HG03558 (cell line): Measurements from ENCODE around the gene PDCD4.
"Not testable (repeated sequence)": the region's sequence is repeated elsewhere in the genome, so short reads cannot be mapped to it uniquely, and the experiment has no call there.

Experiments
- ATAC-seq: cut with Tn5 transposase; IDR thresholded peaks from one replicate; pipeline ENCODE4 v1.9.1; 2021; ENCODE audit warnings: moderate number of reproducible peaks; ENCODE audit not compliant: unreplicated experiment; ENCODE audit errors: extremely low read depth

The PDCD4 gene

GRCh38 chr10:110876788-110877187 is 5.1 kb downstream of the PDCD4 start:
- ATAC-seq, result no peak

- no peak for ATAC-seq
Observed at GRCh38 chr10:110880012-110880411, 8.3 kb downstream of the PDCD4 start.

- no peak for ATAC-seq
Observed at GRCh38 chr10:110881247-110881646, 9.5 kb downstream of the PDCD4 start.

- ATAC-seq, result no peak
Observed at GRCh38 chr10:110881905-110882304, 10.2 kb downstream of the PDCD4 start.

GRCh38 chr10:110883924-110884323 is 12.2 kb downstream of the PDCD4 start:
- ATAC-seq, result no peak

- no peak for ATAC-seq
Observed at GRCh38 chr10:110885932-110886674, 14.4 kb downstream of the PDCD4 start.

GRCh38 chr10:110887560-110887959 is 15.8 kb downstream of the PDCD4 start:
- no peak for ATAC-seq

GRCh38 chr10:110892602-110893288 is 21.0 kb downstream of the PDCD4 start:
- ATAC-seq, result no peak

- ATAC-seq, result no peak
Observed at GRCh38 chr10:110893559-110894179, 21.9 kb downstream of the PDCD4 start.

GRCh38 chr10:110897184-110897583 is 25.5 kb downstream of the PDCD4 start:
- ATAC-seq, result no peak

- no peak for ATAC-seq
Observed at GRCh38 chr10:110898391-110898790, 26.7 kb downstream of the PDCD4 start.

- no peak for ATAC-seq
Observed at GRCh38 chr10:110900983-110901382, 29.3 kb downstream of the PDCD4 start.

- no peak for ATAC-seq
Observed at GRCh38 chr10:110901954-110902819, 30.5 kb downstream of the PDCD4 start.

- no peak for ATAC-seq
Observed at GRCh38 chr10:110903280-110904278, 31.9 kb downstream of the PDCD4 start.

GRCh38 chr10:110910138-110910537 is 38.4 kb downstream of the PDCD4 start:
- no peak for ATAC-seq

GRCh38 chr10:110912374-110912773 is 40.6 kb downstream of the PDCD4 start:
- no peak for ATAC-seq

GRCh38 chr10:110914431-110914830 is 42.7 kb downstream of the PDCD4 start:
- no peak for ATAC-seq

- ATAC-seq, result no peak
Observed at GRCh38 chr10:110915035-110915434, 43.3 kb downstream of the PDCD4 start.

- not testable (repeated sequence) for ATAC-seq
Observed at GRCh38 chr10:110915600-110915999, 43.9 kb downstream of the PDCD4 start.
